NCI-H1930 (cell line): ENCODE data around the gene WSCD2.

Experiments used
- DNase-seq, 2 experiments: peaks; one replicate each; lab custom pipeline; 2025; lab: John Stamatoyannopoulos, UW

Gene WSCD2

DNA sequence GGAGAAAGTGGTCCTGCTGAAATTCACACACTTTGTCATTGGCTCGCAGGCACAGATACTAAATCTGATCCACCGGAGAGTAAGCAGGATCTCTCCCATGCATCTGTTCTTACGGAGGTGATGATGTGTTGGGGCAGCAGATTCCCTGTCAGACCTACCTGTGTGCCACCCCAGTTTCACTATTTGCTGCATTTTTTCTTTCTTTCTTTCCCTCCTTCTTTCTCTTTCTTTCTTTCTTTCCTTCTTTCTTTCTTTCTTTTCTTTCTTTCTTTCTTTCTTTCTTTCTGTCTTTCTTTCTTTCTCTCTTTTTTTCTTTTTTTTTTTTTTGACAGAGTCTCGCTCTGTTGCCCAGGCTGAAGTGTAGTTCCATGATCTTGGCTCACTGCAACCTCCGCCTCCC is 37.4 kb downstream of the WSCD2 start:
- no peak for DNase-seq

DNA sequence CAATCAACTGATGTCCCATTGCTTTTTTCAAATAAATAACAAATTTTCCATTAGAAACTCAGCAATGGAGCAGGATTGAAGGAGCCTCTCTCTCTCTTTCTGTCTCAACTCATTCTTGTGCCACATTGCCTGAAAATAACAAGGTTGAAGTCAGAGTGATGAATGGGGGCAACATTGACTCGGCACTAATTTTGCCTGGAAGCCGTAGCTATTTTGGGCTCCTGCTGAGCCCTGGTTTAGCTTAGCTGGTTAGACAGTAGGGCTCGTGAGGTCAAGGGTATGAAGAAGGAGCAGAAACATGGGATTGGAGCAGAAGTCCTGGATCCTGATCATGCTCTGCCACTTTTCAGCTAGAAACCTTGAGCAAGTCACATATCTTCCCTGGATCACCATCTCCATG is 38.9 kb downstream of the WSCD2 start:
- no peak for DNase-seq

GRCh38 chr12:108169708-108170107 is 40.6 kb downstream of the WSCD2 start:
- no peak for DNase-seq

GRCh38 chr12:108170164-108170563 is 41.1 kb downstream of the WSCD2 start:
- no peak for DNase-seq

GRCh38 chr12:108172033-108172432 is 42.9 kb downstream of the WSCD2 start:
- DNase-seq: no peak

- DNase-seq: no peak
Measured at GRCh38 chr12:108173160-108173559, 44.1 kb downstream of the WSCD2 start.

DNA sequence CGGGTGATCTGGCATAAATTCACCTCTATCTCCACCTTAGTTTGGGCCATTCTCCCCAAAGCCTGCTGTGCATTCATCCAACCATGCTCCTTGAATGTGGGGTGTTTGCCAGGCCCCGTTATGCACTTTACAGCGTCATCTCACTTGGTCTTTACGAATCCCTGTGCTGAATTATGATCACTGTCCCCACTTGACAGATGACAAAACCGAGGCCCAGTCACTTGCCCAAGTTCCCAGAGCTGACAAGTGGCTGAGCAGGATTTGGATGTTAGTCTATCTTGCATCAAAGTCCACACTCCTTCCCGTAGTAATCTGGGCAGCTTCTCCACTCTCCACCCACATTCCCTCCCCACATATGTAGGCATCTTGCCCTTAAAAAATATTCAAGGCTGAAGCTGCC is 44.8 kb downstream of the WSCD2 start:
- no peak for DNase-seq

DNA sequence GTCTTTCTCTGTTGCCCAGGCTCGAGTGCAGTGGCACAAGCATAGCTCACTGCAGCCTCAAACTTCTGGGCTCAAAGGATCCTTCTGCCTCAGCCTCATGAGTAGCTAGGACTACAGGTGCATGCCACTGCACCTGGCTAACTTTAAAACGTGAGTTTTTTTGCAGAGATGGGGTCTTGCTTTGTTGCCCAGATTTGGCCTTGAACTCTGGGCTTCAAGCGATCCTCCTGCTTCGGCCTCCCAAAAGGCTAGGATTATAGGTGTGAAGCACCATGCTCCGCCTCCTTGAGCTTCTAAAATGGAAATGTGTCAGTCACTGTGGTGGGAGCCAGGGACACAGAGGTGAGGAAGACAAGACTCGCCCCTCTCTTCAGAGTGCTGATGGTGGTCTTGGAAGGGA is 45.6 kb downstream of the WSCD2 start:
- DNase-seq: no peak

DNA sequence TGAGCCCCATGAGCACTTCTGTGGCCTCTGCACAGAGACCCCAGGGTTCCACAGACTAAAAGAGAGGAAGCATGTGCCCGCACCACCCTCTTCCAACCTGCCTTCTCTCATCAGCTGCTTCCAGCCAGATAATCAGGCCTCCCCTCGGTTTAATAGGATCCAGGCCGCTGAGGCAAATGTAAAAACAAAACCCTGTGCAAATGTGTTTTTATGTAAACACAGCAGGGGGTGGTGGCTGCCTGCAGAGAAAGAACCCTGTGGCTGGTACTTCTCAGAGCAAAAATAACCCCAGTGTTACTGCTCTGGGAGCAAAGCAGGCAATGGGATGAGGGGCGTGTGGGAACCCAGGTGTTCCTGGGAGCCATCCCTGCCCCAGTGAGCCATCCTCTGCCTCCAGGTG is 46.2 kb downstream of the WSCD2 start:
- DNase-seq: no peak

- no peak for DNase-seq
Measured at GRCh38 chr12:108176292-108176691, 47.2 kb downstream of the WSCD2 start.

- DNase-seq: no peak
Measured at GRCh38 chr12:108177131-108177530, 48.0 kb downstream of the WSCD2 start.

GRCh38 chr12:108179305-108179704 is 50.2 kb downstream of the WSCD2 start:
- DNase-seq: no peak

- no peak for DNase-seq
Measured at GRCh38 chr12:108180255-108181094, 51.4 kb downstream of the WSCD2 start.

DNA sequence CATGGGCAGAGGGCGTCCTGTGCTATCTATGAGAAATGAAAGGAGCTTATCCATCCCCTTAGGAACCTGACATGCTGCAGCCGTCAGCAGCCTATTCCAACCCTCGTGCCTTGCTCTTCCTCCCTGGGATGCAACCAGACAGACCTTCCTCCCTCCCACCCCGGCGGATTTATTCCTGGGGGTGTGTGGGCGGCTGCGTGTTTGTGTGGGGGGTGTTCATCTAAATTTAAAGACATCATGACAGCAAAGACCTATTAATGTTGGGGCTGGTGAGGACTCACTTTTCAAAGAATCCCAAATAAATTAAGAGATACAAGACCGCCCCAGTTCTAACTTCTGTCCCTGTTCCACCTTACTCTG is 52.0 kb downstream of the WSCD2 start:
- DNase-seq: no peak

GRCh38 chr12:108182096-108182495 is 53.0 kb downstream of the WSCD2 start:
- no peak for DNase-seq

DNA sequence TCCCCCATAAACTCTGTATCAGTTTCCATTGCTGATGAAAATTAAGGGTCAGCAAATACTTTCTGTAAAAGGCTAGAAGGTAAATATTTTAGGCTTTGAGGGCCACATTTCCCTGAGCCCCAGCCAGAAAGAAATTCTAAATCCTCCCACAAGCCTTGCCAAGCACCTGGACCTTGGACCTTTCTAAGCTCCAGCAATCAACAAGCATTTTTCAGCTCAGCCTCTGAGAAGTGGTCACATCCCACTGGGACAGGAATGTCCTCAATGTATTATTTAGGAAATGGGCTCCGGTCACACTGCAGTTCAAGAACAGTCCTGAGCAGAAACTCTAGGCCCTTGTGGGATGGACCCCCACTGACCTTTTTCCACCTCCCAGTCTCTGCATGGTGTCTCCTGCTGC is 55.9 kb downstream of the WSCD2 start:
- no peak for DNase-seq

GRCh38 chr12:108187831-108188230 is 58.7 kb downstream of the WSCD2 start:
- DNase-seq: no peak

- no peak for DNase-seq
Measured at GRCh38 chr12:108190529-108190928, 61.4 kb downstream of the WSCD2 start.

DNA sequence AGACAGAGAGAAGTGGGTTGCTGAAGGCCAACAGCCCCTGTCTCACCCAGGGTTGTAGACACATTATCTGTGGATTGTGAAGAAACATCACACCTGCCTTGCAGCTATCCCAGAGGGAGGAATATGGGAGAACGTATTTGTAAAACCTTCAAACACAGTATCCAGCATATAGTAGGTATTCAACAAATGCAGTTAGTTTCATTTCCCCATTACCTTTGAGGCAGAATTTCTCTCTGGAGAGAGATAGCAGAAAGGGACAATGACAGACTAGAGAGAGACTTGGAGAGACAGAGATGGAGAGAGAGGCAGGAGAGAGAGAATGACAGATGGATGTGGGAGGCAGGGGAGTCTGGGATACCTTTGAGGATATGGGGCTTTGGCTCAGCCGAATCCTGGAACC is 62.0 kb downstream of the WSCD2 start:
- no peak for DNase-seq

DNA sequence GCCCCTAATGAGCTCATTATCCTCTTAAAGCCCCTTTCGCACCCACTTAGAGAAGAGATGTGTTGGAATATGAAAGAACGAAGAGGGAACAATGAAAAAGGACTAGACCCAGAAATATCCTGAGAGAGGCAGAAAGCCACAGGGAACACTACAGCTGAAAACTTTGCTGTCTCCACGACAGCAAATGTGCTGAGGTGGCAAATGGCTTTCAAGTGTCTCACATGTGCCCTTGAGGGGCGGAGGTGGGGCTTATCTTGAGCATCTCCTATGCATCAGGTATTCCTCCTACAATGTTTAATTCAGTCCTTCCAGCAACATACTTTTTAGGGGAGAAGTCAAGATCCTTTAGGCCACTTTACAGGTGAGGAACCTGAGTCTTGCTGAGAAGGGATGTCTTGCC is 62.9 kb downstream of the WSCD2 start:
- DNase-seq: no peak

DNA sequence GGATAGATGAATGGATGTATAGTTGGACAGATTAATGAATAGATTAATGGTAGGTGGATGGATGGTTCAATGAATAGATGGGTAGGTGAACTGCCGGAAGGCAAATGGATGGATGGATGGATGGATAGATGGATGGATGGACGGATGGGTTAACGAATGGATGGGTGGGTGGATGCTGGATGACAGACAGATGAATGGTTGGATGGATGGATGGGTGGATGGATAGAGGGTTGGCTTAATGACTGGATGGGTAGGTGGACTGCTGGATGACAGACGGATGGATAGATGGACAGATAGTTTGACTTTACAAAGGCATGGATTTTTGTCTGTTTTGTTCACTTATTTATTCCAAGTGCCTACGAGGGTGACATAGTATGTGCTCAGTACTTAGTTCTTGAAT is 64.4 kb downstream of the WSCD2 start:
- no peak for DNase-seq

DNA sequence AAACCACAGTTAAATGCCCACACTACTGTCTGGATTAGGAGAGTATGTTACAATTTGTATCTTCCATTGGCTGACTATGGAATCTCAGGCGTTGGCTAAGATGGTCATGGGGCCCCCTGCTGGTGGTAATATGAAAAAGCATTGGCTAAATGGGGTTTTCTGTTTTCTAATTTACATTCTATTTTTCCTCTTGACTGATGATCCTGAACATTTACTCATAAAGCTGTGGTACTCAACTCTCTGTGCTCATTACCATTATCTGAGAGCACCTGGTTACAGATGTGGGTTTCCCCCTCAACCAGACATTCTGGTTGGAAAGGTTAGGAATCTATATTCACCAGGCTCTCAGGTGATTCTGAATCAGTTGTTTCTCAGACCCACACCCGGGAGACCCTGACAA is 64.8 kb downstream of the WSCD2 start:
- DNase-seq: peak in 1 of 2 experiments; percentile 15

- no peak for DNase-seq
Measured at GRCh38 chr12:108194585-108194984, 65.5 kb downstream of the WSCD2 start.

DNA sequence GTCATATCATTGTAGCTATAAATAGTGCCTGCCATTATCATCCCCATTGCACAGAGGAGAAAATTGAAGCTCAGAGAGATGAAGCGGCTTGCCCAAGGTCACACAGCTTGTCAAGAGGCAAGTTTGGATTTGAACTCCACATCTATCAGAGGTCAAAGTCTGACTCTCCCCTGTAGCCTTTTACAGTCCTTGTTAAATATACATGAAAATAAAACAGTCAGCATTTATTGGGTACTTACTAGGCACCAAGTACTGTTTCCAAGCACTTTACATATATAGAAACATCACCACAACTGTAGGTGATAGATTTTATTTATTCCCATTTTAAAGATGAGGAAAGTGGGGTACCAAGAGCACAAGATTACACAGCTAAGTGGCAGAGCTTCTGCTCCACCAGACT is 67.2 kb downstream of the WSCD2 start:
- DNase-seq: no peak
